ENCODE data around the gene SERPINA3. TPM values are rescaled to one million over a fixed set of nuclear protein-coding genes. Genes with fewer than 3 reads are reported as not detected.

SERPINA3 gene
- total RNA-seq, 1 donor from 2014 or later = 1.3 TPM

- Histone ChIP-seq H3K27ac (ENCODE audit: low read depth, low read length) (no peak overlapping the region), H4K20me1 (ENCODE audit: insufficient read depth, low read length) (no peaks in the 10 kb centered on the region), H2AFZ (ENCODE audit: low read depth, low read length) (peak overlapping the region; percentile 30), H3K4me3 (ENCODE audit: insufficient read depth, low read depth, low read length) (no peak overlapping the region), H3K9me3 (ENCODE audit: insufficient read depth, low read depth, low read length) (peaks cover 8% of the 10 kb centered on the region), H3K9ac (ENCODE audit: low read length) (no peak overlapping the region), H3K4me2 (ENCODE audit: low read length) (peak overlapping the region; percentile 56), H3K36me3 (ENCODE audit: insufficient read depth, low read length) (no peaks in the 10 kb centered on the region), H3K4me1 (ENCODE audit: insufficient read depth, low read length) (peaks cover 24% of the 10 kb centered on the region), H3K27me3 (ENCODE audit: insufficient read depth, low read length) (no peaks in the 10 kb centered on the region), H3K79me2 (ENCODE audit: insufficient read depth, low read length) (no peaks in the 10 kb centered on the region)
- Mint-ChIP-seq H3K36me3 (ENCODE audit: low read depth, unreplicated experiment) (no peaks in the 10 kb centered on the region), H3K27me3 (ENCODE audit: low read depth, unreplicated experiment) (peaks cover 2% of the 10 kb centered on the region), H3K4me3 (ENCODE audit: unreplicated experiment) (no peak overlapping the region), H3K27ac (ENCODE audit: unreplicated experiment) (peak overlapping the region; percentile 80), H3K9me3 (ENCODE audit: unreplicated experiment) (peaks cover 22% of the 10 kb centered on the region), H3K4me1 (ENCODE audit: low read depth, unreplicated experiment) (peaks cover 16% of the 10 kb centered on the region)
- TF ChIP-seq, protein P1, sequence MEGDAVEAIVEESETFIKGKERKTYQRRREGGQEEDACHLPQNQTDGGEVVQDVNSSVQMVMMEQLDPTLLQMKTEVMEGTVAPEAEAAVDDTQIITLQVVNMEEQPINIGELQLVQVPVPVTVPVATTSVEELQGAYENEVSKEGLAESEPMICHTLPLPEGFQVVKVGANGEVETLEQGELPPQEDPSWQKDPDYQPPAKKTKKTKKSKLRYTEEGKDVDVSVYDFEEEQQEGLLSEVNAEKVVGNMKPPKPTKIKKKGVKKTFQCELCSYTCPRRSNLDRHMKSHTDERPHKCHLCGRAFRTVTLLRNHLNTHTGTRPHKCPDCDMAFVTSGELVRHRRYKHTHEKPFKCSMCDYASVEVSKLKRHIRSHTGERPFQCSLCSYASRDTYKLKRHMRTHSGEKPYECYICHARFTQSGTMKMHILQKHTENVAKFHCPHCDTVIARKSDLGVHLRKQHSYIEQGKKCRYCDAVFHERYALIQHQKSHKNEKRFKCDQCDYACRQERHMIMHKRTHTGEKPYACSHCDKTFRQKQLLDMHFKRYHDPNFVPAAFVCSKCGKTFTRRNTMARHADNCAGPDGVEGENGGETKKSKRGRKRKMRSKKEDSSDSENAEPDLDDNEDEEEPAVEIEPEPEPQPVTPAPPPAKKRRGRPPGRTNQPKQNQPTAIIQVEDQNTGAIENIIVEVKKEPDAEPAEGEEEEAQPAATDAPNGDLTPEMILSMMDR (IDR thresholded peaks at IDR 0.05; ENCODE audit: insufficient read depth, low read depth, low read length) = no peak
- TF ChIP-seq EZH2 (IDR thresholded peaks at IDR 0.05; ENCODE audit: insufficient read depth, low read length) = no peak
- no peak for FAIRE-seq
- peak; percentile 44 for DNase-seq (ENCODE audit: low read depth)
Observed at GRCh38 chr14:94612580-94613554, 676 bp downstream of the SERPINA3 start.

GRCh38 chr14:94613720-94614644, 1.8 kb downstream of the SERPINA3 start:
- no peak overlapping the region for H3K4me2 ChIP-seq (ENCODE audit: low read length)
- H3K27ac ChIP-seq (ENCODE audit: low read depth, low read length) = no peak overlapping the region
- Mint-ChIP-seq H3K27ac (ENCODE audit: unreplicated experiment) (no peak overlapping the region), H3K27me3 (ENCODE audit: low read depth, unreplicated experiment) (peaks cover 6% of the 10 kb centered on the region), H3K36me3 (ENCODE audit: low read depth, unreplicated experiment) (peaks cover 5% of the 10 kb centered on the region), H3K4me1 (ENCODE audit: low read depth, unreplicated experiment) (peaks cover 14% of the 10 kb centered on the region), H3K9me3 (ENCODE audit: unreplicated experiment) (peaks cover 26% of the 10 kb centered on the region), H3K4me3 (ENCODE audit: unreplicated experiment) (no peak overlapping the region)
- H3K4me1 ChIP-seq (ENCODE audit: insufficient read depth, low read length) = peaks cover 24% of the 10 kb centered on the region
- no peak for FAIRE-seq
- H2AFZ ChIP-seq (ENCODE audit: low read depth, low read length) = no peak overlapping the region
- H3K79me2 ChIP-seq (ENCODE audit: insufficient read depth, low read length) = no peaks in the 10 kb centered on the region
- no peak overlapping the region for H3K4me3 ChIP-seq (ENCODE audit: insufficient read depth, low read depth, low read length)
- H3K27me3 ChIP-seq (ENCODE audit: insufficient read depth, low read length) = no peaks in the 10 kb centered on the region
- peaks cover 17% of the 10 kb centered on the region for H3K9me3 ChIP-seq (ENCODE audit: insufficient read depth, low read depth, low read length)
- no peak for DNase-seq (ENCODE audit: low read depth)
- no peaks in the 10 kb centered on the region for H3K36me3 ChIP-seq (ENCODE audit: insufficient read depth, low read length)
- no peaks in the 10 kb centered on the region for H4K20me1 ChIP-seq (ENCODE audit: insufficient read depth, low read length)
- TF ChIP-seq EZH2 (IDR thresholded peaks at IDR 0.05; ENCODE audit: insufficient read depth, low read length) = no peak
- TF ChIP-seq, protein P1 (IDR thresholded peaks at IDR 0.05; ENCODE audit: insufficient read depth, low read depth, low read length) = no peak
- no peak overlapping the region for H3K9ac ChIP-seq (ENCODE audit: low read length)
